Right lobe of liver (tissue), 4 donors: ENCODE measurements around the gene CASP8AP2.

Experiments
- CTCF ChIP-seq, 4 donors: fragments of 200-600 bp in 3 of 4; fragments of 450-650 bp in 1 of 4; IDR thresholded peaks; one replicate each; pipeline versions ENCODE4 v1.5.1 to v1.8.0; 2016 to 2022; ENCODE audit warnings: antibody characterized with exemption in 4 of 4, mild to moderate bottlenecking in 2 of 4
- POLR2A ChIP-seq: fragments of 450-650 bp; IDR thresholded peaks from one replicate; pipeline ENCODE4 v1.6.1; 2017; ENCODE audit warnings: antibody characterized with exemption, mild to moderate bottlenecking
- donor health status: DM: no; HTN: no; CAD: no.
- donor health status: DM: no; HTN: no; CAD: no.
- donor health status: DM: no; HTN: yes; CAD: no.

GRCh38 chr6:89789980-89790379, 39.7 kb upstream of the CASP8AP2 start:
- TF ChIP-seq CTCF (IDR thresholded peaks at IDR 0.05) (no peak), POLR2A (no peak)
